AG04450 (cell line): Measurements from ENCODE around the gene ABHD10. TPM values are rescaled to one million over a fixed set of nuclear protein-coding genes. Genes with fewer than 3 reads are reported as not detected.

ENCODE experiments used
- CTCF ChIA-PET: fragments of 300-600, 350-600 bp; formaldehyde crosslinking; extraction: SDS; loops from one replicate; lab custom pipeline; 2022; ENCODE audit warnings: antibody characterized with exemption, inconsistent platforms; lab: Charles Lee
- POLR2A ChIA-PET: fragments of 350-600 bp; formaldehyde crosslinking; extraction: SDS; loops from one replicate; lab custom pipeline; 2021; ENCODE audit warnings: antibody characterized with exemption, inconsistent platforms; lab: Yijun Ruan, JAX
- DNase-seq: peaks from one replicate; pipeline ENCODE4 v3.0.0-alpha.2; 2011; ENCODE audit warnings: low read depth, low spot score
- H3K27ac ChIP-seq: one replicate; pipeline ENCODE4 v1.5.1; 2012; ENCODE audit warnings: low read depth, low read length, control low read depth
- H3K27me3 ChIP-seq: one replicate; pipeline ENCODE4 v1.6.0; 2012; ENCODE audit warnings: low read length; ENCODE audit not compliant: control insufficient read depth, insufficient read depth
- H3K4me3 ChIP-seq: 2 replicates; pipeline ENCODE4 v1.5.1; 2011; ENCODE audit warnings: mild to moderate bottlenecking, low read depth, low read length, control low read depth
- H3K9me3 ChIP-seq: 2 replicates; pipeline ENCODE4 v1.5.1; 2012; ENCODE audit warnings: low read length; ENCODE audit not compliant: control insufficient read depth, insufficient read depth
- CTCF ChIP-seq: IDR thresholded peaks from 2 replicates; pipeline ENCODE4 v1.5.1; 2011; ENCODE audit warnings: low read depth, low read length, control low read depth, inconsistent platforms
- polyA plus RNA-seq: library from polyadenylated mRNA; depleted of rRNA; stranded (reverse); fragments of >200 nt; gene quantifications from 2 replicates; pipeline ENCODE4 v1.2.3, GENCODE V29; 2011

The ABHD10 gene
- polyA plus RNA-seq, 1 experiment, result 37.5 TPM

GRCh38 chr3:112000367-112000771, 21.5 kb downstream of the ABHD10 start:
- no peak overlapping the region for H3K4me3 ChIP-seq
- POLR2A ChIA-PET, result no interaction called here
- no peaks in the 10 kb centered on the region for H3K9me3 ChIP-seq
- no peak overlapping the region for H3K27ac ChIP-seq
- CTCF ChIA-PET, result interaction anchor here (2.6 to 11.9 kb wide), 3 partner anchors 11 to 43 kb away, joined by 8 to 118 read pairs (median 31); no protein-coding TSS in a partner anchor
- DNase-seq, result no peak
- TF ChIP-seq CTCF, result no peak
- no peaks in the 10 kb centered on the region for H3K27me3 ChIP-seq

GRCh38 chr3:112000966-112001365, 22.1 kb downstream of the ABHD10 start:
- Histone ChIP-seq H3K27me3 (no peaks in the 10 kb centered on the region), H3K9me3 (no peaks in the 10 kb centered on the region), H3K27ac (no peak overlapping the region), H3K4me3 (no peak overlapping the region)
- TF ChIP-seq CTCF, result no peak
- CTCF ChIA-PET, result interaction anchor here (1.2 to 11.9 kb wide), 4 partner anchors 11 to 332 kb away, joined by 3 to 118 read pairs (median 20); no protein-coding TSS in a partner anchor
- no peak for DNase-seq
- POLR2A ChIA-PET, result no interaction called here

GRCh38 chr3:112001526-112001925, 22.7 kb downstream of the ABHD10 start:
- H3K27ac ChIP-seq, result no peak overlapping the region
- TF ChIP-seq CTCF, result no peak

GRCh38 chr3:112002096-112002971, 23.5 kb downstream of the ABHD10 start:
- no peak for DNase-seq
- CTCF ChIA-PET, result interaction anchor here (0.7 to 11.9 kb wide), 6 partner anchors 10 to 333 kb away, joined by 3 to 118 read pairs (median 6); no protein-coding TSS in a partner anchor
- POLR2A ChIA-PET, result interaction anchor here (0.5 kb wide), 1 partner anchor 10 kb away, joined by 3 read pairs; no protein-coding TSS in a partner anchor
- H3K4me3 ChIP-seq, result no peak overlapping the region
- no peaks in the 10 kb centered on the region for H3K9me3 ChIP-seq
- peak overlapping the region; percentile 25 for H3K27ac ChIP-seq
- no peak for TF ChIP-seq CTCF
- no peaks in the 10 kb centered on the region for H3K27me3 ChIP-seq

More at GRCh38 chr3:112001526-112001925, 22.7 kb downstream of the ABHD10 start:
- ChIA-PET POLR2A (no interaction called here), CTCF (interaction anchor here (1.2 to 11.9 kb wide), 4 partner anchors 11 to 332 kb away, joined by 3 to 118 read pairs (median 20); no protein-coding TSS in a partner anchor)
- DNase-seq, result no peak
- no peaks in the 10 kb centered on the region for H3K9me3 ChIP-seq
- no peak overlapping the region for H3K4me3 ChIP-seq
- H3K27me3 ChIP-seq, result no peaks in the 10 kb centered on the region
